GM10266 (cell line): ENCODE data around the gene ANKRD28.

Experiments
- DNase-seq: peaks from one replicate; pipeline ENCODE4 v3.0.0; 2012; ENCODE audit errors: extremely low spot score
- CTCF ChIP-seq: IDR thresholded peaks from 2 replicates; pipeline ENCODE4 v1.5.1; 2012; ENCODE audit warnings: mild to moderate bottlenecking, low read depth; ENCODE audit not compliant: control insufficient read depth, insufficient read depth; ENCODE audit errors: missing control alignments

ANKRD28 gene

GRCh38 chr3:15665510-15666150 is 132.1 kb downstream of the ANKRD28 start:
- TF ChIP-seq CTCF = no peak
- no peak for DNase-seq

DNA sequence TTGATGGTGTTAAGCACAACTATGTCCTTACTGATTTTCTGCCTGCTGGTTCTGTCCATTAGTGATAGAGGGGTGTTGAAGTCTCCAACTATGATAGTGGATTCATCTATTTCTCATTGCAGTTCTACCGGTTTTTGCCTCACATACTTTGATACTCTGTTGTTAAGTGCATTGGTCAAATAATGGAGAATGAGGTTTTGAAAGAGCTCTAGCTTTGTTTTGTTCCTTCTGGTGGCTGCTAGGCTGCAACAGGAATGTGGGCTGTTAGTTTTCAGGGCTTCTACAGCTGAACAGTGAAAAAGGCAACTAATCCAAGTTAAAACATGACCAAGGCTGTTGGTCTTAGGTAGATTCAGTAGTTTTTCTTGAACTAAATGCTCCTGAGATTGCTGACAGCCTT is 133.6 kb downstream of the ANKRD28 start:
- TF ChIP-seq CTCF = no peak
- DNase-seq = no peak

DNA sequence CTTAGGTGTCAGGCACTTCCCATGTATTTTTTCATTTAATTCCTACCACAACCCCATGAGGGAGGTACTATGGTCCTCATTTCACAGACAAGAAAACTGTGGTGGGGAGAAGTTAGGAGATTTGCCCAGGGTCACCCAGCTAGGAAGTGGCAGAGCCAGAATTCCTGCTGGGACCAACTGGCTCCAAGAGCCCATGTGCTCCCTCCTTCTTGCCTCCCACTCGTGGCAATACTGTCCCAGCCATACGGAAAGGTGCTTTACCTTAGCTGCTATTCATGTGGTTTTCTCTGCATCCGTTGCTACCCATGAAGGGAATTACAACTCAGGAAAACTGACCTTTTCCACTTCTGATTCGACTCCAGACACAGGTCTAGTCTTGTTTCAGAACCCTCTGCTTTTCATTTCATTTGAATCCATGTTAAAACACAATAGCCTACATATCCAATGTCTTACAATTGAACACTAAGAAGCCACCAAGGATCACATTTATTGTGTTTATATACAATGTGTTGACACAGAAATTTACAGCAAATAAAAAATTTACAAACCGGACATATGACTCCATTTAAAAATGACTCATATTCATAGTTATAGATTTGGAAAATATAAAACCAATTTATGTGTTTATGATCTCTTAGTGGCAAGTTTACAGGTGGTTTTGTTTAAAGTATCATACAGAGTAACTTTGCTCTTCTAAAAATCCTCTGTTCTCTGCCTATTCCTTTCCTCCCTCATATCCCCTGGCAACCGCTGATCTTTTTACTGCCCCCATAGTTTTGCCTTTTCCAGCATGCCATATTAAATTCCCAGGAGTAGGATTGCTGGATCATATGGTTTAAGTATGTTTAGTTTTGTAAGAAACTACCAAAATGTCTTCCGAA is 137.5 kb downstream of the ANKRD28 start:
- DNase-seq = no peak
- TF ChIP-seq CTCF = no peak

DNA sequence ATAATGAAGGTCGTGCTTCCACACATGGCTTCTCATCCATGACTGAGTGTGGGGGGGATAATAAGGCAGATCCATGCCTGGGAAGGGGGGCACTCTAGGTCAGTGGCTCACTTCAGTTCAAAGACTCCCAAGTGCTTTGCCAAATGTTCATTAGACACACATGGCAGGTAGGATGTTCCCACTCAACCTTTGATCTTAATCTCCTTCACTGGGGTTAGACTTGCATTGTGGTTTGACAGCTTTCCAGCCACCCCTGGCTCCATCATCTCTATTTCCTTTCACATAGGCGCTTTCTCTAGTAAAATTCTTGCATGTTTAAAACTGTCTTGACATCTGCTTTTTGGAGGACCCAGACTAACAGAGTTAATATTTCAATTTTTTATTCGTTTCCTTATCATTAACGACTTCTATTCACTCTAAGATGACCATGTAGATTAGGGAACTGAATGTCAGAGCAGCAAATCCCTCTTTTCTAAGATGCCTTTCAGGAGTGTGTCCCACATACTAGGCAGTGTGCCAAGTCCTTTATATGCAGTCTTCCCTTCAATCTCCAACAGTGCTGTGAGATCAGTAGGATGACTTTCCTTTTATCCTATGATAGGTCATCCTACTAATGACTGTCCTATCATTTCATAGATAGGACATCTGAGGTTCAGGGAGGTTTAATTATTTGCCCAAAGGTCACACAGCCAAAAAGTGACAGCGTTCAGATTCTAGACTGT is 138.4 kb downstream of the ANKRD28 start:
- no peak for DNase-seq
- TF ChIP-seq CTCF = no peak

- TF ChIP-seq CTCF = no peak
- DNase-seq = no peak
Measured at GRCh38 chr3:15657016-15657415, 140.8 kb downstream of the ANKRD28 start.

GRCh38 chr3:15656342-15656741 is 141.4 kb downstream of the ANKRD28 start:
- TF ChIP-seq CTCF = no peak
- DNase-seq = no peak
